ENCODE data around the gene RNF10. TPM values are rescaled to one million over a fixed set of nuclear protein-coding genes. Genes with fewer than 3 reads are reported as not detected.

The RNF10 gene
- total and polyA plus RNA-seq, 12 donors = 218 to 778 (median 271) TPM

DNA sequence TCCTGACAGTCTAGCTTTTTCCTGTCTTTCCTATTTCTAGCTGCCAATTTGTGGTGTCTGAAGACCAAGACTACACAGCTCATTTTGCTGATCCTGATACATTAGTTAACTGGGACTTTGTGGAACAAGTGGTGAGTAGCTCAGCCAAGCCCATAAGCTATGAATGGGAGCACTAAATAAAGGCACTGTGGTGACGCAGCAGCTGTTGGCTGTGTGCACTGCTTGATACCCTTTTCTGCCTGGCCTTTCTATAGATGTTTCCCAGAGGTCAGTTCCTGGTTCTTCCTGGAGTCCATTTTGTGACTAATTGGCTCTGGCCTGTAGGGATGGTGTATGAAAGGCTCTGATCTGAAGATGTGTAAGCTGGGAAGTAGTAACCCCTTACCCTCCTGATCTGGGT is 20.5 kb downstream of the RNF10 start:
- Histone ChIP-seq H3K27me3 (no peaks in the 10 kb centered on the region), H3K4me3 (no peak overlapping the region), H3K27ac (peak overlapping the region; percentile 20 to 76 (median 60)), H3K9me3 (no peaks in the 10 kb centered on the region), H3K36me3 (peaks cover 0 to 100% (median 40%) of the 10 kb centered on the region in 9 donors), H3K4me1 (peaks cover 15 to 61% (median 44%) of the 10 kb centered on the region in 9 donors)
- intact Hi-C loops (cut with DNase I) = no loop called here
- DNase-seq (no peak), ATAC-seq (peak; percentile 31 to 91 (median 82))
- 57 to 59% methylated on average over 1 of the region's 1 CpG for whole genome bisulfite sequencing, 2 donors
- TF ChIP-seq CTCF (IDR thresholded peaks at IDR 0.05) = no peak

GRCh38 chr12:120557589-120557988 is 23.4 kb downstream of the RNF10 start:
- WGBS, 2 donors = 87 to 91% methylated on average over 2 of the region's 2 CpGs
- Histone ChIP-seq H3K27me3 (no peaks in the 10 kb centered on the region), H3K4me1 (peaks cover 7 to 38% (median 23%) of the 10 kb centered on the region in 9 donors), H3K36me3 (peaks cover 0 to 100% (median 64%) of the 10 kb centered on the region in 9 donors), H3K4me3 (no peak overlapping the region), H3K9me3 (no peaks in the 10 kb centered on the region), H3K27ac (no peak overlapping the region)
- ATAC-seq (no peak), DNase-seq (no peak)
- intact Hi-C loops (cut with DNase I) = no loop called here
- no peak for TF ChIP-seq CTCF (IDR thresholded peaks at IDR 0.05)

- H3K36me3 ChIP-seq = peaks cover 0 to 100% (median 84%) of the 10 kb centered on the region in 9 donors
- H3K27me3 ChIP-seq = no peaks in the 10 kb centered on the region
- no peak for TF ChIP-seq CTCF (IDR thresholded peaks at IDR 0.05)
- H3K9me3 ChIP-seq = no peaks in the 10 kb centered on the region
- WGBS, 2 donors = 63 to 64% methylated on average over 8 of the region's 8 CpGs
- H3K27ac ChIP-seq = peak overlapping the region; percentile 41 to 76 (median 57)
- intact Hi-C loops (cut with DNase I) = no loop called here
- H3K4me3 ChIP-seq = no peak overlapping the region
- H3K4me1 ChIP-seq = peaks cover 0 to 24% (median 5%) of the 10 kb centered on the region in 9 donors
- ATAC-seq (peak in 7 of 8 donors; percentile 58 to 97 (median 85)), DNase-seq (peak; percentile 27 to 29)
Observed at GRCh38 chr12:120562906-120563305, 28.8 kb downstream of the RNF10 start.

- Histone ChIP-seq H3K27ac (peak overlapping the region in 8 of 10 donors; percentile 41 to 76 (median 61)), H3K9me3 (no peaks in the 10 kb centered on the region), H3K4me3 (no peak overlapping the region), H3K4me1 (peaks cover 0 to 24% (median 5%) of the 10 kb centered on the region in 9 donors), H3K27me3 (no peaks in the 10 kb centered on the region), H3K36me3 (peaks cover 0 to 100% (median 88%) of the 10 kb centered on the region in 9 donors)
- TF ChIP-seq CTCF (IDR thresholded peaks at IDR 0.05) = no peak
- 92 to 94% methylated on average over 11 of the region's 11 CpGs for WGBS, 2 donors
- ATAC-seq (peak in 5 of 8 donors; percentile 13 to 56 (median 17)), DNase-seq (no peak)
- intact Hi-C loops (cut with DNase I) = no loop called here
Observed at GRCh38 chr12:120563495-120563894, 29.3 kb downstream of the RNF10 start.
